BLaER1 treated with 17β-estradiol and CSF1 and Interleukin-3, amounts not matched to agents 10 nM and 100 nM (cell line): Measurements from ENCODE around the gene RAB9A.

Source experiments
- H3K27ac ChIP-seq, 11 experiments: shearing (Covaris generic); formaldehyde crosslinking; 2 replicates each; pipeline ENCODE4 v1.8.1; 2022
- H3K27me3 ChIP-seq, 11 experiments: shearing (Covaris generic); formaldehyde crosslinking; 2 replicates each; pipeline ENCODE4 v1.8.1; 2022
- H3K36me3 ChIP-seq, 11 experiments: shearing (Covaris generic); formaldehyde crosslinking; 2 replicates each; pipeline ENCODE4 v1.8.1; 2022
- H3K4me1 ChIP-seq, 10 experiments: shearing (Covaris generic); formaldehyde crosslinking; 2 replicates each; pipeline ENCODE4 v1.8.1; 2022
- H3K4me2 ChIP-seq, 11 experiments: shearing (Covaris generic); formaldehyde crosslinking; 2 replicates each; pipeline ENCODE4 v1.8.1; 2022
- H3K4me3 ChIP-seq, 10 experiments: shearing (Covaris generic); formaldehyde crosslinking; 2 replicates each; pipeline ENCODE4 v1.8.1; 2022
- H3K9ac ChIP-seq, 11 experiments: shearing (Covaris generic); formaldehyde crosslinking; 2 replicates each; pipeline ENCODE4 v1.8.1; 2022
- H3K9me3 ChIP-seq, 11 experiments: shearing (Covaris generic); formaldehyde crosslinking; replicated peaks in 1 of 11; 2 replicates each; pipeline ENCODE4 v1.8.1; 2022
- H4K20me1 ChIP-seq, 11 experiments: shearing (Covaris generic); formaldehyde crosslinking; 2 replicates each; pipeline ENCODE4 v1.8.1; 2022
- Cebpa-rat ChIP-seq, 11 experiments: shearing (Covaris generic); IDR thresholded peaks; 2 replicates each; pipeline ENCODE4 v1.8.1; 2022

RAB9A gene

GRCh38 chrX:13689741-13690211 is 848 bp downstream of the RAB9A start:
- Histone ChIP-seq H3K4me2 (peak overlapping the region; percentile 66 to 84 (median 73); a peak in 21 of 22 replicates), H3K9ac (peak overlapping the region; percentile 84 to 95 (median 89)), H3K9me3 (peaks cover 0 to 7% (median 0%) of the 10 kb centered on the region in 11 experiments; a peak in 1 of 22 replicates), H3K27me3 (peaks cover 99 to 100% (median 100%) of the 10 kb centered on the region in 11 experiments), H4K20me1 (peaks cover 21 to 63% (median 41%) of the 10 kb centered on the region in 11 experiments; a peak in 21 of 22 replicates), H3K27ac (peak overlapping the region; percentile 83 to 93 (median 87)), H3K4me3 (peak overlapping the region; percentile 68 to 82 (median 74)), H3K4me1 (peaks cover 33 to 52% (median 43%) of the 10 kb centered on the region in 10 experiments), H3K36me3 (no peaks in the 10 kb centered on the region)
- TF ChIP-seq Cebpa-rat (IDR thresholded peaks at IDR 0.05): no peak

- Histone ChIP-seq H3K27me3 (peaks cover 99 to 100% (median 100%) of the 10 kb centered on the region in 11 experiments), H3K36me3 (no peaks in the 10 kb centered on the region), H3K4me1 (peaks cover 43 to 57% (median 53%) of the 10 kb centered on the region in 10 experiments), H3K9me3 (peaks cover 0 to 7% (median 0%) of the 10 kb centered on the region in 11 experiments; a peak in 1 of 22 replicates), H3K4me2 (peak overlapping the region; percentile 66 to 84 (median 73)), H4K20me1 (peaks cover 31 to 74% (median 51%) of the 10 kb centered on the region in 11 experiments; a peak in 21 of 22 replicates), H3K27ac (peak overlapping the region in 10 of 11 experiments; percentile 83 to 93 (median 88); a peak in 17 of 22 replicates), H3K9ac (peak overlapping the region; percentile 84 to 95 (median 89); a peak in 21 of 22 replicates), H3K4me3 (peak overlapping the region; percentile 68 to 82 (median 74); a peak in 19 of 20 replicates)
- no peak for TF ChIP-seq Cebpa-rat (IDR thresholded peaks at IDR 0.05)
Measured at GRCh38 chrX:13690836-13691235, 1.9 kb downstream of the RAB9A start.

- Histone ChIP-seq H3K4me1 (peaks cover 51 to 66% (median 62%) of the 10 kb centered on the region in 10 experiments), H3K36me3 (no peaks in the 10 kb centered on the region), H3K4me2 (peak overlapping the region; percentile 60 to 84 (median 73); a peak in 21 of 22 replicates), H3K9ac (peak overlapping the region in 2 of 11 experiments; percentile 86 to 92; a peak in 2 of 22 replicates), H4K20me1 (peaks cover 42 to 80% (median 62%) of the 10 kb centered on the region in 11 experiments; a peak in 21 of 22 replicates), H3K27me3 (peaks cover 99 to 100% (median 100%) of the 10 kb centered on the region in 11 experiments), H3K27ac (peak overlapping the region in 3 of 11 experiments; percentile 4 to 91 (median 86); a peak in 1 of 22 replicates), H3K4me3 (peak overlapping the region in 5 of 10 experiments; percentile 22 to 82 (median 74); a peak in 9 of 20 replicates), H3K9me3 (peaks cover 0 to 7% (median 0%) of the 10 kb centered on the region in 11 experiments; a peak in 1 of 22 replicates)
- no peak for TF ChIP-seq Cebpa-rat (IDR thresholded peaks at IDR 0.05)
Measured at GRCh38 chrX:13691841-13692371, 3.0 kb downstream of the RAB9A start.

- Histone ChIP-seq H3K36me3 (no peaks in the 10 kb centered on the region), H3K27me3 (peaks cover 98 to 100% (median 100%) of the 10 kb centered on the region in 11 experiments), H3K4me3 (peak overlapping the region in 1 of 10 experiments; percentile 22; a peak in 2 of 20 replicates), H3K9me3 (peaks cover 0 to 7% (median 0%) of the 10 kb centered on the region in 11 experiments; a peak in 1 of 22 replicates), H3K9ac (no peak overlapping the region; a peak in 1 of 22 replicates), H3K4me1 (peaks cover 60 to 75% (median 71%) of the 10 kb centered on the region in 10 experiments), H4K20me1 (peaks cover 46 to 87% (median 70%) of the 10 kb centered on the region in 11 experiments; a peak in 21 of 22 replicates), H3K27ac (peak overlapping the region in 1 of 11 experiments; percentile 1; a peak in 2 of 22 replicates), H3K4me2 (peak overlapping the region; percentile 60 to 84 (median 73))
- TF ChIP-seq Cebpa-rat (IDR thresholded peaks at IDR 0.05): no peak
Measured at GRCh38 chrX:13692771-13693231, 3.9 kb downstream of the RAB9A start.

GRCh38 chrX:13693341-13693961 is 4.5 kb downstream of the RAB9A start:
- Histone ChIP-seq H3K9ac (peak overlapping the region in 2 of 11 experiments; percentile 10 to 25; a peak in 2 of 22 replicates), H3K4me1 (peaks cover 65 to 80% (median 76%) of the 10 kb centered on the region in 10 experiments), H3K36me3 (no peaks in the 10 kb centered on the region), H3K4me2 (peak overlapping the region; percentile 60 to 84 (median 73)), H3K27ac (peak overlapping the region in 6 of 11 experiments; percentile 11 to 46 (median 38); a peak in 7 of 22 replicates), H3K4me3 (peak overlapping the region in 2 of 10 experiments; percentile 16 to 22; a peak in 3 of 20 replicates), H3K27me3 (peaks cover 97 to 100% (median 99%) of the 10 kb centered on the region in 11 experiments), H4K20me1 (peaks cover 46 to 94% (median 72%) of the 10 kb centered on the region in 11 experiments; a peak in 21 of 22 replicates), H3K9me3 (peaks cover 0 to 7% (median 0%) of the 10 kb centered on the region in 11 experiments; a peak in 1 of 22 replicates)
- no peak for TF ChIP-seq Cebpa-rat (IDR thresholded peaks at IDR 0.05)

- Histone ChIP-seq H4K20me1 (peaks cover 46 to 95% (median 80%) of the 10 kb centered on the region in 11 experiments; a peak in 21 of 22 replicates), H3K4me2 (peak overlapping the region; percentile 60 to 84 (median 73)), H3K9me3 (no peaks in the 10 kb centered on the region), H3K27ac (peak overlapping the region in 2 of 11 experiments; percentile 21 to 46; a peak in 3 of 22 replicates), H3K27me3 (peaks cover 97 to 100% (median 99%) of the 10 kb centered on the region in 11 experiments), H3K4me1 (peaks cover 67 to 87% (median 77%) of the 10 kb centered on the region in 10 experiments), H3K4me3 (peak overlapping the region in 7 of 10 experiments; percentile 8 to 29 (median 17); a peak in 4 of 20 replicates), H3K9ac (peak overlapping the region in 10 of 11 experiments; percentile 18 to 57 (median 42); a peak in 11 of 22 replicates), H3K36me3 (no peaks in the 10 kb centered on the region; a peak in 1 of 22 replicates)
- no peak for TF ChIP-seq Cebpa-rat (IDR thresholded peaks at IDR 0.05)
Measured at GRCh38 chrX:13694359-13694758, 5.4 kb downstream of the RAB9A start.

- H4K20me1 ChIP-seq: peaks cover 46 to 96% (median 80%) of the 10 kb centered on the region in 11 experiments; a peak in 21 of 22 replicates
- H3K9me3 ChIP-seq: no peaks in the 10 kb centered on the region
- peaks cover 0 to 2% (median 0%) of the 10 kb centered on the region in 11 experiments; a peak in 1 of 22 replicates for H3K36me3 ChIP-seq
- H3K27ac ChIP-seq: peak overlapping the region in 6 of 11 experiments; percentile 12 to 46 (median 21); a peak in 7 of 22 replicates
- H3K4me1 ChIP-seq: peaks cover 69 to 93% (median 77%) of the 10 kb centered on the region in 10 experiments
- H3K4me3 ChIP-seq: peak overlapping the region in 9 of 10 experiments; percentile 3 to 29 (median 14); a peak in 8 of 20 replicates
- peak overlapping the region in 10 of 11 experiments; percentile 18 to 57 (median 42); a peak in 17 of 22 replicates for H3K9ac ChIP-seq
- TF ChIP-seq Cebpa-rat (IDR thresholded peaks at IDR 0.05): no peak
- peak overlapping the region; percentile 60 to 84 (median 73) for H3K4me2 ChIP-seq
- peaks cover 94 to 100% (median 99%) of the 10 kb centered on the region in 11 experiments for H3K27me3 ChIP-seq
Measured at GRCh38 chrX:13694983-13695382, 6.1 kb downstream of the RAB9A start.
